ENCODE measurements around the gene INTS14.

Gene INTS14

GRCh38 chr15:65610871-65611718 lies at the start of gene INTS14:
Gene INTS14, minus strand, starts transcription at chr15:65611131. Its CDS starts 3,751 bp downstream, at chr15:65607380.
- DNase-seq (ENCODE audit: low read depth in 2 of 2): peak; percentile 97 to 98

DNA sequence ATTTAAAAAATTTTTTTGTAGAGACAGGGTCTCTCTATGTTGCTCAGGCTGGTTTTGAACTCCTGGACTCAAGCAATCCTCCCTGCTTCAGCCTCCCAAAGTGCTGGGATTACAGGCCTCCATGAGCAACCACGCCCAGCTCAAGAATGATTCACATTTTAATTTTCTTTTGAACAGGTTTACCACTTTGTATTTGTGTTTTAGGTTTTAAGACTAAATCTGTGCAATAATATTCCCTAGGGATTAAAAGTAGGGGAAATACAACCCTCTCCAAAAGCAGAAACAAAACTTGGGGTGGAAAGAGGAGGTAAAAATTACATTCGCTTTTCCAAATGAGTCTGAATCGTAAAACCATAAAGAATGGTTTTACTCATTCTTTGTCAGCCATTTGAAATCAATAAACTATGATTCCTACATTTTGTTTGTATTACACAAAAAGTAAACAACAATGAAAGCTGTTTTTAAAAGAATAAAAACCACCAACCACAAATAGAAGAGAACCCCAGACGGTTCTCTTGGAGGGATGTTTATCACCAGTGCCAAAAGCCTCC lies 48.6 kb upstream of the INTS14 start:
- DNase-seq (ENCODE audit: low read depth in 2 of 2): no peak

DNA sequence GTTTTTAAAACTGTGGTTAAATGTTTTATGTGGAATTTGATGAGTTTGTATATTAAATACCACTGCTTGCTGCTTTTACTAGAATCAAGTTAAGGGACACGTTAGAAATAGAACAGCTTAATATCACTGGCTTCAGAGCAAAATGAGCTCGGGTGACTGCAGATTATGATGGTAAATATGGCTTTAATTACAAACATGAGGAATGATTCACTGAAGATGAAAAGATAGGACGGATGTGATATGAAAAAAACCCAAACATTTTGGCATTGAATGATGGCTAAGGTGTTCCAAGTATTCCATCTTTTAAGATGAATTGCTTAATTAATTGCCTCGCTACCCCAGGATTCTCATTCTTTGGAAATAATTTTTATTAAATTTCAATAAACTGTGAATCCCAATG lies 44.5 kb upstream of the INTS14 start:
- no peak for DNase-seq (ENCODE audit: low read depth in 2 of 2)

GRCh38 chr15:65655026-65655425 lies 44.1 kb upstream of the INTS14 start:
- DNase-seq (ENCODE audit: low read depth in 2 of 2): no peak

DNA sequence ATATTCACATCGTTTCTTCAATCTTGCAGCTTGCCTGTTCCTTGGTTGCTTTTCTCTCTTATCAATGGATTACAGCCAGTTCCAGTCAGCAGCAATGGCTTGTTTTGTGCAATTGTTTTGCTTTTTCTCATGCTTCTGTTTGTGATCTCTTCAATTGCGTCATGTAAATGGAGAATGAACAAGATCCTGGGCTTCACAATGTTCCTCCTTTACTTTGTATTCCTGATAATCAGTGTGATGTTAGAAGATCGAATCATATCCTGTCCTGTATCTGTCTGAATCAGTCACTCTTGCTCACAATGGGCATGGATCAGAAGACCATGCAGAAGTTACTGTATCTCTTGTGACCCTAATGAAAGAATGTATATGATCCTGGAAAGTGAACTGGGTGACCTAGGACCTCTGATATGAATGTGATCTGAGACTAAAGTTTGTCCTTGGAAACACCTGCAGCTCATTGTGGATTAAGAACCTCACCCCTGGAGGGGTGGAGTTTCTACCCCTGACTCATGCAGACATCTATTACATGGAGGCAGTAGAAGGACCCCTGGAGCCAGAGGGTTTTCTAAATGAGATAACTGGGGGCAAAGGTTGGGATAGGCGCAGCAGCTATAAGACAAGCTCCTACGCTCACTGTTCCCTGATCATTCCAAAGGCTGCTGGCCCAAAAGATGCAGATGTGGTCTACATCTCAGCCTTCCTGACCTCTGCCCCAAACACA lies 43.0 kb upstream of the INTS14 start:
- no peak for DNase-seq (ENCODE audit: low read depth in 2 of 2)

DNA sequence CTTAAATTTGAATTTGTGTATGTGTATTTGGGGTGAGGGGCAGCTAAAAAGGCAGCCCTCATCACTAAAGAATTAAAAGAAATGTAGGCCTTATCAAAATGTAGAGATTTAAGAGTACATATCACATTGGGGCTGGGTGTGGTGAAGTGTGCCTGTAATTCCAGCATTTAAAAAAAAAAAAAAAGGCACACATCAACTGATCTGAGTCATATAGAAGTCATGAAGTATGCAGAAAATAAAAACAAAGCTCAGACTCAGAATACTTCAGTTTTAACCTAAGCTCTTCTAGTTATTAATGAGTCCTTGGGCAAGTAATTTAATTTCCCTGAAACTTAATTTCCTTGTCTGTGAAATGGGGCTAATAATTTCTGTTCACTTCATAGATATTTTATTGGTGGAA lies 42.4 kb upstream of the INTS14 start:
- no peak for DNase-seq (ENCODE audit: low read depth in 2 of 2)

DNA sequence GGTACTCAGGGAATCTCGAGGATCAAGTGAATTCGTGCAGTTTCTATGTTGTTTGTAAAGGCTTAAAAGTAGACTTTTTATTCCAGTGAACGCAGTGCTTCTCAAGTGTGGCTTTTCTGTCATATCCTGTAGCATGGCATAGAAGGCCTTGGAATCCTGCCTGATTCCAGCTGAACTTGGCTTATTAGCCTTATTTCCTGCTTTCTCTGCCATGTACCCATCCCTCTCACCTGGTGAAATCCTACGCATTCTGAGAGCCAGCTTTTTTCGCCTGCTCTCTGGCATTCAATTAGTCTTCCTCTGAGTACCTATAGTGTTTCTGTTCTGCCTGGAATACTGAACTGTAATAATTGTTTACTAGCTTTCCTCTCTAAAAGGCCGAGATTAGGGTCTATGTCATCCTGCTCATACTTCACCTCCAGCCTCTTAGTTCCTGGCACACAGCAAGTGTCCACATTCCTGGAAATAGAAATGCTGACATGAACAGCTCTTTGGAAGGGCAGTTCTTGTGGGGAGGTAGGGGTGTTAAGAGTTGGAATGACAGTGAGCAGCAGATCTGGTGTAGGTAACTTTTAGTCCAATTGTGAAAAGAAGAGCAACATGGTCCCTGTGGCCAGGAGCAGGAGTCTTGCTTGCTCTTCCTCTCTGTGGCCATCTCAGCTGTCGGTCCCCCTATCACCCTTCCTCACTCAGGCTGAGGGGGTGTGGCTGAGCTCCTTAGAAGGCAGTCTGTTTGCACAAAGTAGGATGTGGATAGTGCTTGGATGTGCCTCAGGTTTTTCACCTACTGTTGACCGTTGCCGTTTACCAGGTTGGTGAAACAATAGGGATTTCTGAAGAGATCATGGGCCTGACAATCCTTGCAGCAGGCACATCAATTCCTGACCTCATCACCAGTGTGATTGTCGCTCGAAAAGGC lies 41.2 kb upstream of the INTS14 start:
- DNase-seq (ENCODE audit: low read depth in 2 of 2): no peak

- DNase-seq (ENCODE audit: low read depth in 2 of 2): no peak
These were observed 40.1 kb upstream of the INTS14 start for GRCh38 chr15:65651042-65651322.

GRCh38 chr15:65650312-65651041 lies 39.5 kb upstream of the INTS14 start:
- DNase-seq (ENCODE audit: low read depth in 2 of 2): no peak

DNA sequence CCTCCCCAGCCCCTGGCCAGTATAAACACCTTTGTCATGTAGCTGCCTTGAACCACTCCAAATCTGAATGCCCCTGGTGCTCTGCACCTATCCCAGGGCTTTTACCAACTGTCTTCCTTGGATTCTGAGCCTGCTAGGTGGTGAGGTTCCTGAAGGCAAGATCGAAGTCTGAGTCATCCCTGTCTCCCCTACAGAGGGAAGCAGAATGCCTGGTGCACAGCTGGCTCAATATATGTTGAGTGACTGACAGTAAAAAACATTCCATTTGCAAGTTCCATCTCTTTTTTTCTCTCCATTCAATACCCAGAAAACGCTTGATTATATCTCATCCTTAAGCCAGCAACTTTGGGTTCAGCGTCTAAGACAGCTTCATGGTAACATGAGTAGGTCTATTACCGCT lies 35.6 kb upstream of the INTS14 start:
- DNase-seq (ENCODE audit: low read depth in 2 of 2): no peak

DNA sequence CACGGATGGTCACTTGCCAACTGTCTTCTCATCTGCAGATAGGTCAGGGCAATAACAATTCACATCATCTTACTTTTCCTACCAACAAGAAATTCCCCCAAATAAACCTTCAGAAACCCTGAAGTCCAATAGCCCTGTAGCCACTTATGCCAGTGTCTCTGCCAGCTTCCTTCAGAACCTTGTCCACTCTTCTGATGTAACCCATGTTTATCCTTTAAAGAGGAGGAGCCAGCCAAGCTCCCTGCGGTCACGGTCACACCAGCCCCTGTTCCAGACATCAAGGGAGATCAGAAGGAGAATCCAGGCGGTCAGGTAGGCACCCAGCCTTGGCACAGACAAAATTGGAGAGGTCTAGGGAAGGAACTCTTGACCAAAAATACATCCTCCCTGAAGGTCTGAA lies 34.5 kb upstream of the INTS14 start:
- DNase-seq (ENCODE audit: low read depth in 2 of 2): no peak

GRCh38 chr15:65644282-65644681 lies 33.4 kb upstream of the INTS14 start:
- DNase-seq (ENCODE audit: low read depth in 2 of 2): no peak

DNA sequence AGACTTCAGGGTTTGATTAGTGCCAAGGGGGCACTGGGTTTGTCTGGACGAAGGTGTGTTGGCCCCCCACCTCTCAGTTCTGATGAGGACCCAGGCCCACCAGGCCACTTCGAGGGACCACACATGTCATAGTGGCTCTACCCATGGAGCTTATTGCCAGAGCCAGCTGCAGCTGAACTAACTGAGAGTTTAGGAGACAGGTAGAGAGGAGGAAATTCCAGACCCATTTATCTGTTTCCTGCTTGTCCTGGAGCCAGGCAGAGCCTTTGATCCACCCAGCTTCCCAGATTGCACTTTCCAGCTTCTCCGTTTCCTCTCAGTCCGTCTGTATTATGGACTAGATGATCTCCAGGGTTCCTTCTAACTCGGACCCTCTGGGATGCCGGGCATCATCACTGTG lies 31.7 kb upstream of the INTS14 start:
- DNase-seq (ENCODE audit: low read depth in 2 of 2): no peak

GRCh38 chr15:65641768-65642475 lies 31.0 kb upstream of the INTS14 start:
- no peak for DNase-seq (ENCODE audit: low read depth in 2 of 2)

DNA sequence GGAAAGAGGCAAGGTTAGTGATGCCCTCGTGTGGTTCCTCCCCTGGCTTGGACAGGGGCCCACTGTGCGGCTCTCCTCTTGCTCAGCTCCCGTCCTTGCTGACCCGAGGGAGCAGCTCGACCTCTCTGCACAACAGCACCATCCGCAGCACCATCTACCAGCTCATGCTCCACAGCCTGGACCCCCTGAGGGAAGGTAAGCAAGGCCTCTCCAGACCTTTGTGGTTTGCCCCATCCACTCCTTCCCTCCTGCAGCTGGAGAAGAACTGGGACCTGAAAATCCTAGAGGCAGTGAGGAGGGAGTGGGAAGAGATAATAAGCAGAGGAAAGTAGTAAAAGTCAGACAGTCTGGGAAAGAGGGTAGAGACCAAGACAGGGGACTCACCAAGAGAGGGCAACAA lies 28.6 kb upstream of the INTS14 start:
- no peak for DNase-seq (ENCODE audit: low read depth in 2 of 2)

DNA sequence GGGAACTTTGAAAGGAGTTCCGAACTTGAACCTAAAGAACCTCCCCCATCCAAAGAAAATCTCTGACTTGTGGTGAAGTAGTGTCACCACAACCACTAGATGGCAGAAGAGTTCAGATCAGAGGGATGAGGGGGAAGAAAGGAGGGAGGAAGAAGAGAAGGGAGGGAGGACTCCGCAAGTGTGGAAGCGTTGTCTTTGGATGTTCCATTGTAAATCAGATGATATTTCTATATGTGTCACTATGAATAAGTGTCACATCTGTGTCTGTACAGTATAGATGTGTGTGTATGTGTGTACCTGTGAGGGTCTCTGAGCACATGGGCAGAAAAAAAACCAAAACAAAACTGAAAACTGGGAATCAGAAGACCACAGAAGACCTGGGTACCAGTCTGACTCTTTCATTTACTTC lies 27.8 kb upstream of the INTS14 start:
- DNase-seq (ENCODE audit: low read depth in 2 of 2): peak in 1 of 2 donors; percentile 4

DNA sequence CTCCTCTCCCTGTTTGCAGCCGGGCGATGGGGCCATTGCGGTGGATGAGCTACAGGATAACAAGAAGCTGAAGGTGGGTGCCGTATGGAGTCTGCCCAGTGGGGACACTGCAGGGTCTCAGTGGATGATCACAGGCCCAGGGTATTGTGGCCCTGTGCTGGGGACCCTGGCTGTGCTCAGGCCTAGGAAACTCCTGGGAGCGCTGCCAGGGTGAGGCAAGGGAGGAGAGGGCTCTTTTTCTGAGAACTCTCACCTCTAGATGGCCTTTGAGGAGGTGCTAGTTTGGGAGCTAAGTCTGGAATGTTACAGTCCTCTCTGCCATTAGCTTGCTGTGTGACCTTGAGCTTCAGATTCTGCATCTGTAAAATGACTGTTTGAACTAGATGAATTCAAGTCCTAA lies 27.2 kb upstream of the INTS14 start:
- no peak for DNase-seq (ENCODE audit: low read depth in 2 of 2)

- DNase-seq (ENCODE audit: low read depth in 2 of 2): no peak
These were observed 23.4 kb upstream of the INTS14 start for GRCh38 chr15:65634356-65634755.

DNA sequence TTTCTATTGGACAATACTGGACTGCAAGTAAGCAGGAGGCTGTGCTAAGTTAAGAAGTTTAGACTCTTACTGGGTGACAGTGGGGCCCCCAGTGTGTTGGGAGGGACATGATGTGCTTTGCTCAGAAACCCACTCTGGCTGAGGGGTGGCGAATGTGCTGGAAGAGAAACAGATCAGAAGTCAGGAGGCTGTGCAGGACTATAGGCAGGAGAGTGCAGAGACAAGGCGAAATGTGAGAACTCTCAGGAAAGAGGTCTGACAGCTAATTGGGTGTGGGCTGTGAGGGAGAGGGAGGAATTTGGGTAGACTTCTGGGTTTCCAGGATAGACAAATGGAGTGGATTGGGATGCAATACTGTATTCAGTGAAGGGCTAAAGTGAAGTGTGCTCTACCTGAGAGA lies 22.8 kb upstream of the INTS14 start:
- DNase-seq (ENCODE audit: low read depth in 2 of 2): no peak

DNA sequence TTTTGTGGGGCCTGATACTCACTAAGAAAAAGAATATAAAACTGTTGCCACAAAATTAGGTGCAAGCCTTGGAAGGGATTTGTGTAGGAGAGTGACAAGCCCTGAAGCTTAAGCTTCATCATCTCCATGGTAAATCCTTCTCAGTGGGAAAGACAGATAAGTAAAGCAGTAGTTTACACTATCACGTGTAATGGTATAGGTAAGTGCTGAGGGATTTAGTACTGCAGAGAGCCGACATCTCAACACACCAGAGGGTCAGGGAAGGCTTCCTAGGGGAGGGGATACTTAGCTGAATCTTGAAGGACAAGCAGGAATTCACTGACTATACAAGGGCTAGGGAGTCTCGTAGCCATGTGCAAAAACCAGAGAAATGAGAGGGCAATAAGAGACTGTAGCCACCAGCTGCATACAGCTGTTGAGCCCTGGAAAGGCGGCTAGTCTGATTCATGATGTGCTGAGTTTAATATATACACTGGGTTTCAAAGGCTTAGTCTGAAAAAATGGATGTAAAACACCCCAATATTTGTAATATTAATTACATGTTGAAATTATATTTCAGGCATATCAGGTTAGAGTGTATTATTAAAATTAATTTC lies 21.9 kb upstream of the INTS14 start:
- DNase-seq (ENCODE audit: low read depth in 2 of 2): no peak

All from stimulated activated CD4-positive, alpha-beta T cell treated with anti-CD3 and anti-CD28 coated beads, Interleukin-4, amount 100 ng/mL, for 48 hours (primary cell).